SJCRH30 (cell line): Measurements from ENCODE around the gene FAM222B. TPM values are rescaled to one million over a fixed set of nuclear protein-coding genes. Genes with fewer than 3 reads are reported as not detected.
A peak's percentile ranks its signal among the peaks of the same experiment; 100 is the strongest.
"Not testable (repeated sequence)": the region's sequence is repeated elsewhere in the genome, so short reads cannot be mapped to it uniquely, and the experiment has no call there.

Experiments used
- DNase-seq, 2 experiments: peaks; one replicate each; pipeline ENCODE4 v3.0.0-alpha.2; 2015 to 2020
- H3K27ac ChIP-seq: fragments of 250-450 bp; sonication (Bioruptor Pico); 2 replicates; pipeline ENCODE4 v1.5.1; 2020; ENCODE audit warnings: mild to moderate bottlenecking, moderate library complexity
- H3K27me3 ChIP-seq: fragments of 250-450 bp; sonication (Bioruptor Pico); 2 replicates; pipeline ENCODE4 v1.5.1; 2020; ENCODE audit warnings: mild to moderate bottlenecking, moderate library complexity
- H3K36me3 ChIP-seq: fragments of 250-450 bp; sonication (Bioruptor Pico); 2 replicates; pipeline ENCODE4 v1.5.1; 2020; ENCODE audit warnings: mild to moderate bottlenecking, moderate library complexity
- H3K4me1 ChIP-seq: fragments of 250-450 bp; sonication (Bioruptor Pico); 2 replicates; pipeline ENCODE4 v1.5.1; 2020; ENCODE audit warnings: mild to moderate bottlenecking, moderate library complexity
- H3K4me3 ChIP-seq: fragments of 250-450 bp; sonication (Bioruptor Pico); 2 replicates; pipeline ENCODE4 v1.5.1; 2020; ENCODE audit warnings: mild to moderate bottlenecking, moderate library complexity
- H3K9me3 ChIP-seq: fragments of 250-450 bp; sonication (Bioruptor Pico); replicated peaks from 2 replicates; pipeline ENCODE4 v1.5.1; 2020; ENCODE audit warnings: mild to moderate bottlenecking, moderate library complexity
- total RNA-seq: library from RNA; depleted of rRNA; stranded (reverse); fragments of >200 nt; shearing (Covaris generic); gene quantifications from 2 replicates; pipeline ENCODE4 v1.2.3, GENCODE V29; 2014

FAM222B gene
- total RNA-seq, 1 experiment from 2014 or later, result 22.8 TPM

- Histone ChIP-seq H3K27me3 (no peaks in the 10 kb centered on the region), H3K36me3 (no peaks in the 10 kb centered on the region; the same call in 1 of the 2 replicates), H3K4me1 (peaks cover 2% of the 10 kb centered on the region), H3K4me3 (no peak overlapping the region), H3K27ac (no peak overlapping the region), H3K9me3 (no peaks in the 10 kb centered on the region)
- no peak for DNase-seq
Measured at GRCh38 chr17:28729950-28730330, 112.7 kb downstream of the FAM222B start.

DNA sequence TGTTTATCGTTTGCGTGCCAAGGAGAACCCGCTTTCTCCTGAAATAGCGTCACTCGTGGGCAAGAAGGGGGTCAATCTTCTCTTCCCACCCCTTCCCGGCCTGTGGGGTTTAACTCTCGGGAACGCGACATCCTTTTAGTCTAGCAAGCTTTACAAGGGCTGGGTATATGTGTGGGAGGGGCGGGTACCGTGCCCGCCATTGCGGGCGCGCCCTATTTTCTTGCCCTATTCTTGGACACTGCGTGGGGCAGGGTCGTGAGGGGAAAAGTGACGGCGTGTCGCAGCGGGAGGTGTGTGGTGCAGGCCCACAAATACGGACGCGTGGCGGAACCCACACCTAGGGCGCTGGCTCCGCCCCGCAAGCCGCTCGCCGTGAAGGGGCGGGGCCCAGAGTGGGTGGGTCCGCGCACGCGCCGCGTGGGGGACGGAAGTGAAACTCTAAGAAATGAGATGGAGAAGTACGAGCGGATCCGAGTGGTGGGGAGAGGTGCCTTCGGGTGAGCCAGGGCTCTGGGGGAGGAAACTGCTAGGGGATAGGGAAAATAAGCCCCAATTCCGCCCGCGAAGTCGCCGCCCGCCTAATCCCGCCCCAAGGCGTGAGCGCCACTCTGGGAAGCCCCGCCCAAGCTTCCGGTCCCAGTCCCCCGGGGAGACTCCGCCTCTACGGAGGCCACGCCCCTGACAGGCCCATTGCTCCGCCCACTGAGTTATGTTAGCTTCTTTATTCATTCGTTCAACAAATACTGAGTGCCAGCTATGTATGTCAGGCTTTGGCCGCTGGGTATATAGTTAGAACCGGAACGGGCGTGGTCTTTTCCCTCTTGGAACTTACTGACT, 114.0 kb downstream of the FAM222B start, which contains the start of gene NEK8:
Gene NEK8 (plus strand): TSS at position 425 of the 837 bp plus-strand sequence. CDS start 26 bp downstream, at position 451.
- peak; percentile 96 to 98 for DNase-seq
- H3K4me1 ChIP-seq, result peaks cover 11% of the 10 kb centered on the region

GRCh38 chr17:28726627-28727491, 115.7 kb downstream of the FAM222B start:
- Histone ChIP-seq H3K9me3 (no peaks in the 10 kb centered on the region), H3K4me3 (peak overlapping the region; percentile 80), H3K27ac (peak overlapping the region; percentile 83), H3K27me3 (no peaks in the 10 kb centered on the region), H3K4me1 (peaks cover 14% of the 10 kb centered on the region), H3K36me3 (peaks cover 29% of the 10 kb centered on the region)
- peak; percentile 97 to 99 for DNase-seq

More for the DNA sequence above, 114.0 kb downstream of the FAM222B start, which contains the start of gene NEK8:
- Histone ChIP-seq H3K4me3 (peak within 1 kb of the TSS; percentile 80), H3K27ac (peak within 1 kb of the TSS; percentile 83), H3K36me3 (peaks cover 12% of the 10 kb centered on the region), H3K9me3 (no peaks in the 10 kb centered on the region), H3K27me3 (no peaks in the 10 kb centered on the region)

DNA sequence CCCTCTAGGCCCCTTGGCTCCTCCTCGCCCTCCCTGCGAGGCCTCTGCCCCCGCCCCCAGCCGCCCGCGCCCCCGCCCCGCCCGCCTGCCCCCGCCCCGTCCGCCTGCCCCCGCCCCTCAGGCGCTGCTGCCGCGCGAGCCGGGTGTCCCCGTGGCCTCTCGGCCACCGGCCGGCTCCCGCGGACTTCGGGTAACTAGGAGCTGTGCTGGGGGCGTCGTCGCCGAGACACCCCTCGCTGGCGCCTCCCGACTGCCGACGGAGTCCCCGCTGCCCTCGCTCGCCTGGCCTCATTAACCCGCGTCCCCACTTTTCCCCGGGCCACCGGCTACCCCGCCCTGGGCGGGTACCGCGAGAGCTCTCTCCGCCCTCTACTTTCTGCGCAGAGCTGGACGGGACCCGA, 116.4 kb downstream of the FAM222B start, which contains the start of gene TLCD1:
Gene TLCD1 (minus strand): TSS at position 8 of the 401 bp plus-strand sequence. CDS start 136 bp downstream, outside the sequence.
- peaks cover 20% of the 10 kb centered on the region for H3K4me1 ChIP-seq

DNA sequence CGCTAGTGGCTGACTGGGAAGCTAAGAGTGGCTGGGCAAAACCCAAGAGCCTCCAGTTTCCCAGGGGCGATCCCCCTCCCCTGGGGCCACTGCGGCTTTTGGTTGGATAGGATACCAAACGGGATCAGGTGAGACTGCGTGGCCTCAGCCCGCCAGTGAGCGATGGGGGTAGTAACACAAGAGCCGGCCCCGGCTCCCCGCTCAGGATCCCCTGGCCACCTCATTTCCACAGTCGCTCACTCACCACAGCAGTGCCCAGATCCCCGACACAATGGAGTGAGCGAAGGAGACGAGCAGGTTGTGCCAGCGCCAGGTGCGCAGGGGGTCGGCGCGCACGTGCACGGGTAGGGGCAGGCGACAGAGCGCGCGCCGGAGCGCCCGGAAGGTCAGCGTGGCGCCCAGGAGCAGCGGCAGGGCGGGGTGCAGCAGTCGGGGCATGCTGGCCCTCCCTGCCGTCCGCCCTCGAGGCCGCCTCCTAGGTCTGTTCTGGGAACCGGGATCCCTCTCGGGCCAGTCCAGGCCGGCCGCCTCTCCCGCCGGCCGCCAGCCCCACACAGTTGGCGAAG, 116.8 kb downstream of the FAM222B start:
- DNase-seq, result peak; percentile 95
- Histone ChIP-seq H3K27me3 (no peaks in the 10 kb centered on the region), H3K9me3 (no peaks in the 10 kb centered on the region), H3K27ac (peak overlapping the region; percentile 61), H3K36me3 (peaks cover 40% of the 10 kb centered on the region), H3K4me1 (peaks cover 20% of the 10 kb centered on the region), H3K4me3 (peak overlapping the region; percentile 80)

More for the DNA sequence above, 116.4 kb downstream of the FAM222B start, which contains the start of gene TLCD1:
- Histone ChIP-seq H3K4me3 (peak within 1 kb of the TSS; percentile 80), H3K36me3 (peaks cover 35% of the 10 kb centered on the region), H3K27ac (peak within 1 kb of the TSS; percentile 83), H3K27me3 (no peaks in the 10 kb centered on the region), H3K9me3 (no peaks in the 10 kb centered on the region)
- DNase-seq, result peak; percentile 84 to 85

GRCh38 chr17:28725166-28725659, 117.4 kb downstream of the FAM222B start:
- H3K27ac ChIP-seq, result peak overlapping the region; percentile 61
- H3K36me3 ChIP-seq, result peaks cover 45% of the 10 kb centered on the region
- H3K4me1 ChIP-seq, result peaks cover 20% of the 10 kb centered on the region
- H3K9me3 ChIP-seq, result no peaks in the 10 kb centered on the region
- DNase-seq, result peak in 1 of 2 experiments; percentile 82
- no peaks in the 10 kb centered on the region for H3K27me3 ChIP-seq
- H3K4me3 ChIP-seq, result peak overlapping the region; percentile 80

DNA sequence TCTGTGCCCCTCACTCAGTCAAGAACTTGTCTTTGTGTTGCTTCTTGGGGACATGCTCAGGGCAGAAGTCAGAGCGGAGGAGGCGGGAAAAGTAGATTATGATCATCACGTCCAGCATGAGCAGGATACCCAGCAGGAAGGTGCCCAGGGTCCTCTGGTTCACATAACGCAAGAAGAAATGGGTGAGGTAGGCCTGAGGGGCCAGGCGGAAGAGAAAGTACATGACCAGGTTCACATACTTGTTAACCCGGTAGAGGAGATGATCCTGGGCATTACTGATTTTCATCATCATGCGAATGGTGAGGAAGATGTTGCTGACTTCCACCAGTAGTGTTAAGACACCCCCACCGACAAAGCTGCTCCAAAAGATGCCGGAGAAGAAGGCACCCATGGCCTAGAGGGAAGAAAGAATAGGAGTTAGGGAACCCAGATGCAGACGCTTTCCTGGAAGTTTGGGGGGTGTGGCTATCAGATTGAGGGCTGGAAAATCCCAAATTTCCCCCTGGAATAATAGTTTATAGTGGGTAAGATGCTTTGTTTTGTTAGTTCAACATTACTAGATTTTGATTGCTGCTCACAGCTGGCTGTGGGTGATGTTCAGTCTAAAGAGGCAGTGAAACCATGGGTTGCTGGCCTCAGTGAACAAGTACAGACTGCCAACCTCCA, 118.0 kb downstream of the FAM222B start:
- peak in 1 of 2 experiments; percentile 40 for DNase-seq
- H3K4me1 ChIP-seq, result peaks cover 20% of the 10 kb centered on the region
- H3K9me3 ChIP-seq, result no peaks in the 10 kb centered on the region
- no peaks in the 10 kb centered on the region for H3K27me3 ChIP-seq
- peak overlapping the region; percentile 80 for H3K4me3 ChIP-seq
- peaks cover 49% of the 10 kb centered on the region for H3K36me3 ChIP-seq
- peak overlapping the region; percentile 61 for H3K27ac ChIP-seq

DNA sequence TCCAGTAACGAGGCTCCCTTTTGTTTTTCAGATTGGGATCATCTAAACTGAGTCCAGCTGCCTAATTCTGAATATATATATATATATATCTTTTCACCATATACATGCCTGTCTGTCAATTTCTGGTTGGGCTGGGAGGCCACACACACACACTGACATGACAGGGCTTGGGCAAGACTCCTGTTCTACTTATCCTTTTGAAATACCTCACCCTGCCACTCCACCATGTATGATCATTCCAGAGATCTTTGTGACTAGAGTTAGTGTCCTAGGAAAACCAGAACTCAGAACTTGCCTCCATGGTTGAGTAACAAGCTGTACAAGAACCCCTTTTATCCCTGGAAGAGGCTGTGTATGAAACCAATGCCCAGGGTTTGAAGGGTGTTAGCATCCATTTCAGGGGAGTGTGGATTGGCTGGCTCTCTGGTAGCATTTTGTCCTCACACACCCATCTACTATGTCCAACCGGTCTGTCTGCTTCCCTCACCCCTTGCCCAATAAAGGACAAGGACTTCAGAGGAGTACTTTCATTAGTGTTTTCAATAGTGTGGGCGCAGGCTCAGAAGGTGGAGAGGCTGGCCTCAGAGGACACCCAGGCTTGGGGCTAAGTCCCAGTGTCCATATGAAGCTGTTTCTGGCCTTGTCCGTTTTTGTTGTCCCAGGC, 118.6 kb downstream of the FAM222B start:
- H3K27ac ChIP-seq, result not testable (repeated sequence)
- peaks cover 20% of the 10 kb centered on the region for H3K4me1 ChIP-seq

DNA sequence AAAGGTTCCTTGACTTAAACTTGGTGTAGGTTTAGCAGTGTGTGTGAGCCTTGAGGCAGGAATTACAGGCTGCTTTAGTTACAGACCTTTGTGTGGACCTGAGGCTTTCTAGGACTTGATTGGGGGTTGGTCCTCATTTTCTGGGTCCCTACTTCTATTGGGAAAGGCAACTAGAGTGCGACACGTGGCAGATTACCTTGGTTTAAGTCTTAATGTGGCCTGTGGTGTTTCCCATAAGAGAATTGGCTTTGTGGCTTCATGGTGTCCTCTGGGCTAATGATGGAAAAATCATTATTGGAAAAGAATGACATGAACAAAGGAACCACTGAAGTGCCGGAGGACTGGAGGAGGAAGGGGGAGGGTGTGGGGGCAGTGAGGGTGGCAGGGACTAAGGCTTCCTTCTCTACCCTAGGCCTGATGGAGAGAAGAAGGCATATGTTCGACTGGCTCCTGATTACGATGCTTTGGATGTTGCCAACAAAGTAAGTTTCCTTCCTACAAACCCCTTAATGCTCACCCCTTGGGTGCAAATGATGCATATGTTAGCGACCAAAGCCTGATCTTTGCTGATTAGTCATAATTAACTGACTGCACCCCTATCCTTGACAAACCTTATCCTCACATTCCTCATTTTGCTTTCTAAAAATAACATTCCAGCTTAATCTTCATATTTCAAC, 119.3 kb downstream of the FAM222B start:
- H3K36me3 ChIP-seq, result peaks cover 49% of the 10 kb centered on the region
- H3K4me1 ChIP-seq, result peaks cover 20% of the 10 kb centered on the region
- H3K27ac ChIP-seq, result no peak overlapping the region
- no peaks in the 10 kb centered on the region for H3K9me3 ChIP-seq
- DNase-seq, result no peak
- H3K27me3 ChIP-seq, result no peaks in the 10 kb centered on the region
- H3K4me3 ChIP-seq, result no peak overlapping the region

More for the DNA sequence above, 118.6 kb downstream of the FAM222B start:
- H3K27me3 ChIP-seq, DNase-seq, H3K9me3 ChIP-seq, H3K4me3 ChIP-seq: not testable (repeated sequence)
- peaks cover 49% of the 10 kb centered on the region for H3K36me3 ChIP-seq

GRCh38 chr17:28722417-28723158, 120.0 kb downstream of the FAM222B start:
- Histone ChIP-seq H3K4me3 (no peak overlapping the region), H3K27me3 (no peaks in the 10 kb centered on the region), H3K4me1 (peaks cover 20% of the 10 kb centered on the region), H3K36me3 (peaks cover 49% of the 10 kb centered on the region), H3K9me3 (no peaks in the 10 kb centered on the region), H3K27ac (no peak overlapping the region)
- no peak for DNase-seq

GRCh38 chr17:28720997-28721329, 121.6 kb downstream of the FAM222B start:
- H3K9me3 ChIP-seq, H3K27me3 ChIP-seq, DNase-seq: not testable (repeated sequence)
- peak overlapping the region; percentile 96 for H3K4me3 ChIP-seq
- peaks cover 49% of the 10 kb centered on the region for H3K36me3 ChIP-seq
- peaks cover 26% of the 10 kb centered on the region for H3K4me1 ChIP-seq
- peak overlapping the region; percentile 89 for H3K27ac ChIP-seq

DNA sequence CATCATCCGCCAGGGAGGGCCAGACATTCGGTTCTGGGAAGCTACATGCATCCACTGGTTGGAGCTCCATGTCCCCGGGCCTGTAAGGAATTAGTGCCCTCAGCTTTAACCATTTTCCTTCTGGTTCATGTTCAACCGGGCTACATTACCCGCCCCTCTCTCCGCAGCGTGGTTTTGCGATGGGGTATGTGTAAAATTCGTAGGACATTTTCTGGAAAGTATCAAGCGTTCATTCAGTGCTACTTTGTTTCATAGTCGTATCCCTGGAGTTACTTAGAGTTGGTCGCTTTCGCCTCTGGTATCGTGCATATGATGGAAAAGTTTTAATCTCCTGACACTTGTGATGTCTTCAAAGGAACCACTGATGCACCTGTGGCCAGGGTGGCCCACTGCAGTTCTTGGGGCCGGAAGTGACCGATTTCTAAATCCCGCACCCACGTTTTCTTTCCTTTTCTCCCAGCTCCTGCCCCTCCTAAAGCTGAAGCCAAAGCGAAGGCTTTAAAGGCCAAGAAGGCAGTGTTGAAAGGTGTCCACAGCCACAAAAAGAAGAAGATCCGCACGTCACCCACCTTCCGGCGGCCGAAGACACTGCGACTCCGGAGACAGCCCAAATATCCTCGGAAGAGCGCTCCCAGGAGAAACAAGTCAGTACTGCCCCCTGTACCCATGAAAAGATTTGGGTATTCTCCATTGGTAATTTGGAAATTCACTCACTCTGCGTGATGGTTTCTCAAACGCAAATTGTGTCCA, 122.2 kb downstream of the FAM222B start:
- peaks cover 28% of the 10 kb centered on the region for H3K4me1 ChIP-seq

More for the DNA sequence above, 122.2 kb downstream of the FAM222B start:
- Histone ChIP-seq H3K36me3 (peaks cover 50% of the 10 kb centered on the region), H3K27me3 (no peaks in the 10 kb centered on the region), H3K4me3 (peak overlapping the region; percentile 96), H3K27ac (peak overlapping the region; percentile 89), H3K9me3 (no peaks in the 10 kb centered on the region)
- no peak for DNase-seq
